Bronchial epithelial cell (primary cell): ENCODE data around the gene LY6G5B. TPM values are rescaled to one million over a fixed set of nuclear protein-coding genes. Genes with fewer than 3 reads are reported as not detected.

Source experiments
- DNase-seq: peaks from one replicate; pipeline ENCODE4 v3.0.0-alpha.2; 2010; ENCODE audit warnings: low read depth
- FAIRE-seq: peaks from 2 replicates; lab custom pipeline; 2011; peaks lifted over from hg19 to GRCh38; lab: Jason Lieb, UNC
- H3K27me3 ChIP-seq: 2 replicates; pipeline ENCODE4 v1.5.1; 2011; ENCODE audit warnings: low read length; ENCODE audit not compliant: control insufficient read depth, insufficient read depth
- H3K36me3 ChIP-seq: 2 replicates; pipeline ENCODE4 v1.5.1; 2011; ENCODE audit warnings: low read length; ENCODE audit not compliant: control insufficient read depth, insufficient read depth
- H3K4me3 ChIP-seq: 2 replicates; pipeline ENCODE4 v1.5.1; 2011; ENCODE audit warnings: mild to moderate bottlenecking, low read depth, low read length, control low read depth
- CTCF ChIP-seq: IDR thresholded peaks from 2 replicates; pipeline ENCODE4 v1.5.1; 2011; ENCODE audit warnings: mild to moderate bottlenecking, moderate library complexity, low read length, control low read depth, inconsistent platforms; ENCODE audit not compliant: insufficient read depth, severe bottlenecking
- total RNA-seq: library from RNA; depleted of rRNA; stranded (reverse); fragments of >200 nt; gene quantifications from 2 replicates; pipeline ENCODE4 v1.2.1, GENCODE V29; 2014

Gene LY6G5B
- total RNA-seq, 1 donor from 2014 or later = 1.1 TPM

DNA sequence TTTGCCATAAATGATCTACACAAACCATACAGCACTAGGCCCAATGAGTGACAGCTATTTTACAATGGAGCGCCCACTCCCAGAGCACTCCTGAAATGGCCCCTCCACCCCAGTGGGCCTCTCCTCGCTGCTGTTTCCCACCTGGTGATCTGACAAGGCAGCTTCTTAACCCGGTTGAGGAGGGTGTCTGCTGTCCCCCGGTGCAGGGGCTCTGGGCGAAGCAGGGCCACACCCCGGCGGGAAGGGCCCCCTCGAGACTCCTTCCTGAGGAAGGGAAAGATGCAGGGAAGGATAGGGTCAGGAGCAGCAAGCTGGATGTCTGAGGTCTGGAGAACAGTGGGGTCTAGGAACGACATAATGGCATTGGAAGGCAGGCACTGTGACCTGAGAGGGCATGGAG is 23.1 kb downstream of the LY6G5B start:
- Histone ChIP-seq H3K4me3 (no peak overlapping the region), H3K27me3 (no peaks in the 10 kb centered on the region), H3K36me3 (peaks cover 34% of the 10 kb centered on the region)
- no peak for DNase-seq
- FAIRE-seq = no peak
- no peak for TF ChIP-seq CTCF

DNA sequence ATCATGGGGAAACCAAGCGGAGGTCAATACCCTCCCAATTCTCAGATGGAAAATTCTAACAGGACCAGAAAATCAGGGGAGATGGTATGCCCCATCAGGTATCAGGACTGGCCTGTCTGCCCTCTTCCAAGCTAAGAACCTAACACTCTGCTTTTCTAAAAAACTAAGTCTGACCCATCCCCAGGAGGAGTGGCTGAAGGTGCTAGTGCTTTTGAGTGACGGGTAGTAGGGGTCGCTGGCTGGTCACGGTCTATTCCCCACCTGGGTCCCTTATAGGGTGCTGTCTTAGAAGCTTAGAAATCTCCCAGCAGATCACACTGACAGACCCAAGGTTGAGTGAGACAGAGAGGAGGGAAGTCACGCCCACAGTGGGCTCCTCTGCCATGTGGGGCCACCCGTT is 23.8 kb downstream of the LY6G5B start:
- H3K27me3 ChIP-seq = no peaks in the 10 kb centered on the region
- H3K36me3 ChIP-seq = peaks cover 29% of the 10 kb centered on the region
- TF ChIP-seq CTCF = no peak
- no peak overlapping the region for H3K4me3 ChIP-seq
- DNase-seq (no peak), FAIRE-seq (no peak)

DNA sequence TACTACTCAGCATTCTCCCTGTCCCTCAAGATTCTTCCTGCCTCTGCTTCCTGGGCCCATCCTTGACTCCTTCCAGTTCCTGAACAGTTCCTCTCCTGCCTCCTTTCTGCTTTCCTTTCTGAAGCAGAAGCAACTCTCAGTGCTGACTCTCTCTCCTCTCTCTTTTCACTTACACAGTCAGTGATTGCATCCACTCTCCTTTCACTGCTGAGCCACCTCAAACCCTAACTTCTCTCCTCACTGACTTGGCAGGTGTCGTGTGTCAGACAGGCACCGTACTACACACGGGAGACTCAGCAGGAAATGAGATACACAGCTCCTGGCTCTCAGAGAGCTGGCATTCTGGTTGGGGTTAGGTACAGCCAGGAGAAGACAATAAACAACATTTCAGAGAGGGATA is 27.8 kb downstream of the LY6G5B start:
- Histone ChIP-seq H3K36me3 (peaks cover 14% of the 10 kb centered on the region), H3K27me3 (no peaks in the 10 kb centered on the region), H3K4me3 (no peak overlapping the region)
- no peak for TF ChIP-seq CTCF
- FAIRE-seq = no peak
- no peak for DNase-seq

- Histone ChIP-seq H3K36me3 (peaks cover 4% of the 10 kb centered on the region), H3K4me3 (no peak overlapping the region)
- FAIRE-seq = no peak
Measured at GRCh38 chr6:31700740-31701401, 31.1 kb downstream of the LY6G5B start.

GRCh38 chr6:31701666-31702404 is 32.1 kb downstream of the LY6G5B start:
- Histone ChIP-seq H3K36me3 (peaks cover 2% of the 10 kb centered on the region), H3K27me3 (no peaks in the 10 kb centered on the region), H3K4me3 (peak overlapping the region; percentile 88)
- FAIRE-seq (no peak), DNase-seq (no peak)
- TF ChIP-seq CTCF = no peak

More at GRCh38 chr6:31700740-31701401, 31.1 kb downstream of the LY6G5B start:
- no peak for DNase-seq
- no peaks in the 10 kb centered on the region for H3K27me3 ChIP-seq
- TF ChIP-seq CTCF = no peak

DNA sequence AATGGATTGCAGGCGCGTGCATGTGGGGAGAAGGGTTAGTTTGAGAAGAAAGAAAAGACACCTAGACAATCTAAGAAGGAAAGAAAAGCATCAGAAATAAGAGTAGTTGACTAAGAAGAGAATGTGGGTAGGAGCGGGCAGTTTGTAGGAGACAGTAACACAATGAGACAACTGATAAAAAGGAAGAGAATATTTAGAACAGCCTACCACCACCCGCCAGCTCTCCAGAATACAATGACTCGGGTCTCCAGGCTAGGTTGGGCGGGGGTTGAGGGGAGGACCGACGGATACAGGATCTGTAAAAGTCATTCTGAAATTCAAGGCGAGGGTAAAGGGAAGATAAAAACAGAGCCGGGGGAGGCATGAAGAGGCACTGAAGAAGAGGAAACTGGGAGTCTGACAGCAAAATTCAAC is 32.6 kb downstream of the LY6G5B start:
- Histone ChIP-seq H3K36me3 (peaks cover 1% of the 10 kb centered on the region), H3K4me3 (peak overlapping the region; percentile 88), H3K27me3 (no peaks in the 10 kb centered on the region)
- no peak for DNase-seq
- no peak for TF ChIP-seq CTCF
- FAIRE-seq = no peak
